ENCODE data around the gene NOSIP. TPM values are rescaled to one million over a fixed set of nuclear protein-coding genes. Genes with fewer than 3 reads are reported as not detected.

Gene NOSIP
- total RNA-seq, 2 donors from 2014 or later, result 30.8 to 46.8 TPM

DNA sequence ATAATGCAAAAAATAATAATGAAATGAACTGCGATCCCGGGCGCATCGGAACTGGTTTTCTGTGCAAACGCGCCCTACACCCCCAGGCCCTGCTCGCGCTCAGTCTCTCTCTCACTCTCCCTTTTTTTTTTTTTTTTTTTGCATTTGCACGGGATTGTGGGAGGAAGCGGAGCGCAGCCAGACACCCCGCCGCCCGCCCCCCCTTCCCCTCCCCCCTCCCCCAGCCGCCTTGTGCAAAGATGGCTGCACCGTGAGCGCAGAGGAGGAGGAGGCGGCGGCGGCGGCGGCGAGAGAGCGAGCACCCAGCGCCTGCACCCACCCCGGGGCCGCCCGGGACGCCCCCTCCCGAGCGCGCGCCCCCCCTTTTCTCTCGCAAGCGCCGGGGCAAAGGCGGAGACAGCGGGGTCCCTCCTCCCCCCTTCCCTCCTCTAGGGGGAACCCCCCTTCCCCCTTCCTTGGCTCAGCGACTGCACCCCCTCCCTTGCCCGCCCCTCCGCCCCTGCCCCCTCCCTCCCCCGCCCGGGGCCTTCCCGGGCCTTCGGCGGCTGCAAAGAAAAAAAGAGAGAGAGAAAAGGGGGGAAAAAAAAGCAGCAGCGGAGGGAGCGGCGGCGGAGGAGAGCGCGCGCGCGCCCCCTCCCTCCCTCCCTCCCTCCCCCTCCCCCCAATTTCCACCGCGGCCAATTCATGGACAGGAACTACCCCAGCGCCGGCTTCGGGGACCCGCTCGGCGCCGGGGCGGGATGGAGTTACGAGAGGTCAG is 10.8 kb upstream of the NOSIP start, which contains the start of gene PRR12:
Gene PRR12, plus strand, starts transcription at position 212 of the 760 bp plus-strand sequence. Its CDS starts 473 bp downstream, at position 685.
- ATAC-seq (ENCODE audit: insufficient number of reproducible peaks, low FRiP score, low read depth) (peak; percentile 25), DNase-seq (ENCODE audit: low spot score) (no peak)
- H3K4me1 ChIP-seq (ENCODE audit: control insufficient read depth in 1 of 2, low read depth in 2 of 2), result peaks cover 13 to 18% of the 10 kb centered on the region in 2 donors
- H3K27me3 ChIP-seq (replicated peaks; ENCODE audit: insufficient read depth), result no peaks in the 10 kb centered on the region
- peak within 1 kb of the TSS; percentile 82 to 83 for H3K27ac ChIP-seq
- no peaks in the 10 kb centered on the region for H3K9me3 ChIP-seq
- peaks cover 20% of the 10 kb centered on the region for H3K36me3 ChIP-seq
- H3K4me3 ChIP-seq, result peak within 1 kb of the TSS; percentile 80
- TF ChIP-seq, protein P1, sequence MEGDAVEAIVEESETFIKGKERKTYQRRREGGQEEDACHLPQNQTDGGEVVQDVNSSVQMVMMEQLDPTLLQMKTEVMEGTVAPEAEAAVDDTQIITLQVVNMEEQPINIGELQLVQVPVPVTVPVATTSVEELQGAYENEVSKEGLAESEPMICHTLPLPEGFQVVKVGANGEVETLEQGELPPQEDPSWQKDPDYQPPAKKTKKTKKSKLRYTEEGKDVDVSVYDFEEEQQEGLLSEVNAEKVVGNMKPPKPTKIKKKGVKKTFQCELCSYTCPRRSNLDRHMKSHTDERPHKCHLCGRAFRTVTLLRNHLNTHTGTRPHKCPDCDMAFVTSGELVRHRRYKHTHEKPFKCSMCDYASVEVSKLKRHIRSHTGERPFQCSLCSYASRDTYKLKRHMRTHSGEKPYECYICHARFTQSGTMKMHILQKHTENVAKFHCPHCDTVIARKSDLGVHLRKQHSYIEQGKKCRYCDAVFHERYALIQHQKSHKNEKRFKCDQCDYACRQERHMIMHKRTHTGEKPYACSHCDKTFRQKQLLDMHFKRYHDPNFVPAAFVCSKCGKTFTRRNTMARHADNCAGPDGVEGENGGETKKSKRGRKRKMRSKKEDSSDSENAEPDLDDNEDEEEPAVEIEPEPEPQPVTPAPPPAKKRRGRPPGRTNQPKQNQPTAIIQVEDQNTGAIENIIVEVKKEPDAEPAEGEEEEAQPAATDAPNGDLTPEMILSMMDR (IDR thresholded peaks at IDR 0.05), result no peak

GRCh38 chr19:49590071-49590970 is 10.0 kb upstream of the NOSIP start:
- Histone ChIP-seq H3K4me1 (ENCODE audit: control insufficient read depth in 1 of 2, low read depth in 2 of 2) (peaks cover 13 to 18% of the 10 kb centered on the region in 2 donors), H3K9me3 (no peaks in the 10 kb centered on the region), H3K36me3 (peaks cover 11% of the 10 kb centered on the region), H3K4me3 (peak overlapping the region; percentile 80), H3K27me3 (replicated peaks; ENCODE audit: insufficient read depth) (no peaks in the 10 kb centered on the region), H3K27ac (peak overlapping the region; percentile 71 to 82)
- TF ChIP-seq, protein P1 (IDR thresholded peaks at IDR 0.05), result peak; percentile 8
- DNase-seq (ENCODE audit: low spot score) (peak; percentile 95), ATAC-seq (ENCODE audit: insufficient number of reproducible peaks, low FRiP score, low read depth) (peak; percentile 42)

DNA sequence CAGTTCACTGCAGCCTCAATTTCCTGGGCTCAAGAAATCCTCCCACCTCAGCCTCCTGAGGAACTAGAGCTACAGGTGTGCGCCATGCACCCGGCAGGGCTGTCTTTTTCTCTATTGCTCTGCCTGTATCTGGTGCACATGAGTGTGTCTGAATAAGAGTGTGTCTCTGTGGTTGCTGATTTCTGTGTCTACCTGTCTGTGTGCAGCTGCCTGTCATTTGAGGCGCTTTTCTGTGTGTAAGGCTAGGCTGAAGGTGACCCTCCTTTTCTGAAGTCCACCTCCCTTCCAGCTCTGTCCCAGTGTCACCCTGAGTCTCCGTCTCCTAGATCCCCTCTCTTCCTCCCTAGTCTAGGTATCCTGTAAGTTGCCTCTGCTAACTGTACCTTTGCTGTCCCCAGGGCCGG is 9.1 kb upstream of the NOSIP start:
- H3K27me3 ChIP-seq (replicated peaks; ENCODE audit: insufficient read depth), result no peaks in the 10 kb centered on the region
- peaks cover 13 to 18% of the 10 kb centered on the region in 2 donors for H3K4me1 ChIP-seq (ENCODE audit: control insufficient read depth in 1 of 2, low read depth in 2 of 2)
- ATAC-seq (ENCODE audit: insufficient number of reproducible peaks, low FRiP score, low read depth), result no peak
- H3K4me3 ChIP-seq, result no peak overlapping the region
- DNase-seq (ENCODE audit: low spot score), result no peak
- TF ChIP-seq, protein P1 (IDR thresholded peaks at IDR 0.05), result no peak
- peaks cover 5% of the 10 kb centered on the region for H3K36me3 ChIP-seq
- H3K9me3 ChIP-seq, result no peaks in the 10 kb centered on the region
- H3K27ac ChIP-seq, result peak overlapping the region in 1 of 2 donors; percentile 43

DNA sequence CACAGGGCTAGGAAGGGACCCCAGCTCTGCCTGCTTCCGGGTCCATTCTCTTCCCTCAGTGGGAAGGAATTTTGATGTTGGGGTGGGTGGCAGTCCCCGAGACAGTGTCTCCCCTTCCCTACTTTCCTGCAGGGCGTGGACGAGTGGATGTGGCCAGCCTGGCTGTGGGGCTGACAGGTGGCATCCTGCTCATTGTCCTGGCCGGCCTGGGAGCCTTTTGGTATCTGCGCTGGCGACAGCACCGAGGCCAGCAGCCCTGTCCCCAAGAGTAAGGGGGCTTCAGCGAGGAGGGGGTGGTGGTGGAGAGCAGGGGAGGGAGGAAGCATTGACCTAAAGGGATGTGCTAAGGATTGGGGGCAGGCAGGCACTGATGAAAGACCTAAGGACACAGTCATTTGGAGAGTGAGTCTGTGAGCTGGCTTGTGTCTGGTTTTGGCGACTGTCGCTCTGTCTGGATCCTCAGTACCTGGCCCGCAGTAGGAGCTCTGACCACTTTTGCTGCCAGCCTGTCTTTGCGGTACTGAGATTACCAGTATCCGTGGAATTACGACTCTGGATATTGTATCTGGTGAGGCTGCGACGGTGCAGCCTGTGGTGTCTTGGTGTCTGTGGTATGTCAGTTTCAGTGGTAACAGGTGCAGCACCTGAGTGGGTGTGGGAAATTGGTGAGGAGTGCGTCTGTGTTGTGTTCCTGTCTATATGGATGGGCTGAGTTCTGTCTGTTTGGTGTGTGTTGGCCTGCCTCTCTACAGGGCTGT is 8.2 kb upstream of the NOSIP start:
- Histone ChIP-seq H3K27ac (no peak overlapping the region), H3K4me3 (no peak overlapping the region), H3K27me3 (replicated peaks; ENCODE audit: insufficient read depth) (no peaks in the 10 kb centered on the region), H3K36me3 (no peaks in the 10 kb centered on the region), H3K4me1 (ENCODE audit: control insufficient read depth in 1 of 2, low read depth in 2 of 2) (peaks cover 6 to 14% of the 10 kb centered on the region in 2 donors), H3K9me3 (no peaks in the 10 kb centered on the region)
- DNase-seq (ENCODE audit: low spot score), result no peak
- no peak for ATAC-seq (ENCODE audit: insufficient number of reproducible peaks, low FRiP score, low read depth)
- TF ChIP-seq, protein P1 (IDR thresholded peaks at IDR 0.05), result no peak

All from thoracic aorta (tissue), 2 donors.